K562 (cell line): ENCODE data around the gene IFT122. TPM values are rescaled to one million over a fixed set of nuclear protein-coding genes. Genes with fewer than 3 reads are reported as not detected.

ENCODE experiments used
- ATAC-seq: fragments of 200-7000 bp; cut with Tn5 transposase; 3 replicates; pipeline ENCODE4 v1.9.1; 2020; ENCODE audit warnings: moderate library complexity
- BruUV-seq: library from RNA; stranded (reverse); fragments of 400-500 nt; replicated peaks from 2 replicates; lab custom pipeline; 2021; lab: Mats Ljungman, UMichigan
- CTCF ChIA-PET: fragments of 300-600 bp; formaldehyde crosslinking; extraction: SDS; loops from one replicate; lab custom pipeline; 2021; ENCODE audit warnings: low intra/inter-chr PET ratio; lab: Yijun Ruan, JAX
- POLR2A ChIA-PET: fragments of 300-600, 350-650 bp; sonication (Branson Sonifier 250); formaldehyde crosslinking; extraction: SDS; loops from one replicate; lab custom pipeline; 2021; ENCODE audit warnings: antibody characterized with exemption, inconsistent platforms; lab: Yijun Ruan, JAX
- DNase-seq, 4 experiments: peaks; one replicate each; pipeline versions ENCODE4 v3.0.0 to v3.0.0-alpha.2; 2011 to 2018; ENCODE audit warnings: low spot score in 3 of 4, mixed read lengths in 3 of 4; ENCODE audit errors: extremely low read depth in 1 of 4
- FAIRE-seq: peaks from 2 replicates; lab custom pipeline; 2011; peaks lifted over from hg19 to GRCh38; lab: Jason Lieb, UNC
- H2AFZ ChIP-seq: 2 replicates; pipeline ENCODE4 v1.6.0; 2011; ENCODE audit warnings: low read depth, low read length, control low read depth, inconsistent platforms
- H3K27ac ChIP-seq: fragments of 200-600 bp; 3 replicates; pipeline ENCODE4 v1.8.0; 2011; ENCODE audit warnings: low read depth, mild to moderate bottlenecking, control low read depth, inconsistent platforms, low read length, moderate library complexity, mixed read lengths; ENCODE audit errors: extremely low read depth
- H3K27me3 ChIP-seq, 2 experiments: fragments of 300-600 bp in 1 of 2; 2 replicates in 1 of 2; 3 replicates in 1 of 2; pipeline versions ENCODE4 v1.6.0 to v1.8.0; 2011; ENCODE audit warnings: inconsistent platforms in 2 of 2, low read length in 2 of 2, mild to moderate bottlenecking in 1 of 2, mixed read lengths in 1 of 2, moderate library complexity in 1 of 2; ENCODE audit not compliant: control insufficient read depth in 2 of 2, insufficient read depth in 2 of 2
- H3K36me3 ChIP-seq: fragments of 300-600 bp; 3 replicates; pipeline ENCODE4 v1.8.0; 2011; ENCODE audit warnings: mild to moderate bottlenecking, low read length, inconsistent platforms; ENCODE audit not compliant: control insufficient read depth, insufficient read depth
- H3K4me1 ChIP-seq, 2 experiments: fragments of 200-600 bp in 1 of 2; replicated peaks in 1 of 2; 2 replicates in 1 of 2; 3 replicates in 1 of 2; pipeline versions ENCODE4 v1.5.1 to v1.8.0; 2011; ENCODE audit warnings: inconsistent platforms in 2 of 2, low read length in 2 of 2, mild to moderate bottlenecking in 1 of 2, mixed read lengths in 1 of 2, moderate library complexity in 1 of 2; ENCODE audit not compliant: control insufficient read depth in 2 of 2, insufficient read depth in 2 of 2
- H3K4me2 ChIP-seq: 2 replicates; pipeline ENCODE4 v1.6.1; 2011; ENCODE audit warnings: low read length, control low read depth, inconsistent platforms, mixed read lengths; ENCODE audit not compliant: insufficient read depth
- H3K4me3 ChIP-seq: fragments of 200-600 bp; sonication (generic), shearing (Covaris generic); 2 replicates; pipeline ENCODE4 v1.5.1; 2016; ENCODE audit warnings: control low read depth, inconsistent platforms
- H3K79me2 ChIP-seq: fragments of 200-600 bp; 3 replicates; pipeline ENCODE4 v1.8.0; 2011; ENCODE audit warnings: low read length, inconsistent platforms; ENCODE audit not compliant: control insufficient read depth, insufficient read depth
- H3K9ac ChIP-seq, 2 experiments: 2 replicates each; pipeline versions ENCODE4 v1.6.0 to v1.6.1; 2011; ENCODE audit warnings: low read depth in 2 of 2, low read length in 2 of 2, control low read depth in 1 of 2, inconsistent platforms in 1 of 2, mild to moderate bottlenecking in 1 of 2, mixed read lengths in 1 of 2; ENCODE audit not compliant: insufficient read depth in 1 of 2
- H3K9me1 ChIP-seq: one replicate; pipeline ENCODE4 v1.6.0; 2011; ENCODE audit warnings: inconsistent platforms, mild to moderate bottlenecking, low read length, moderate library complexity; ENCODE audit not compliant: control insufficient read depth, insufficient read depth
- H3K9me3 ChIP-seq: replicated peaks from 2 replicates; pipeline ENCODE4 v1.5.1; 2011; ENCODE audit warnings: low read depth, low read length, inconsistent platforms; ENCODE audit not compliant: control insufficient read depth, insufficient read depth
- H4K20me1 ChIP-seq: replicated peaks from 2 replicates; pipeline ENCODE4 v1.6.1; 2011; ENCODE audit warnings: low read length, inconsistent platforms, mixed read lengths; ENCODE audit not compliant: control insufficient read depth, insufficient read depth
- CEBPB ChIP-seq: fragments of 450-650 bp; IDR thresholded peaks from 2 replicates; pipeline ENCODE4 v1.6.1; 2016; ENCODE audit warnings: missing genetic modification characterization, missing compliant biosample characterization
- FOS ChIP-seq: IDR thresholded peaks from 3 replicates; pipeline ENCODE4 v1.6.1; 2011; ENCODE audit not compliant: insufficient read length; ENCODE audit errors: extremely low read depth
- GABPA ChIP-seq: fragments of 200-800 bp; sonication (Bioruptor generic); conservative IDR thresholded peaks from 2 replicates; pipeline ENCODE4 v1.6.1; 2016; ENCODE audit warnings: low read depth, missing genetic modification characterization, missing compliant biosample characterization
- JUNB ChIP-seq: fragments of 450-650 bp; formaldehyde crosslinking; conservative IDR thresholded peaks from 2 replicates; pipeline ENCODE4 v1.4.0; 2020; ENCODE audit warnings: mild to moderate bottlenecking
- KLF10 ChIP-seq: fragments of 250-450 bp; sonication (Bioruptor Pico); IDR thresholded peaks from 2 replicates; pipeline ENCODE4 v1.6.1; 2021; ENCODE audit warnings: matching md5 sums
- NFIX ChIP-seq: fragments of 250-450 bp; sonication (Bioruptor Pico); IDR thresholded peaks from 2 replicates; pipeline ENCODE4 v1.4.0; 2020; ENCODE audit warnings: low read depth, mild to moderate bottlenecking, moderate library complexity
- NFXL1 ChIP-seq: fragments of 450-650 bp; formaldehyde crosslinking; IDR thresholded peaks from 2 replicates; pipeline ENCODE4 v1.4.0; 2021; ENCODE audit warnings: mild to moderate bottlenecking
- PML ChIP-seq: IDR thresholded peaks from 2 replicates; pipeline ENCODE4 v1.6.1; 2012; ENCODE audit warnings: low read length, inconsistent platforms
- RBFOX2 ChIP-seq: fragments of 200-400 bp; formaldehyde crosslinking; IDR thresholded peaks from 2 replicates; pipeline ENCODE4 v1.6.1; 2017; ENCODE audit warnings: low read depth, mild to moderate bottlenecking, low read length, moderate library complexity
- RBM34 ChIP-seq: fragments of 200-400 bp; formaldehyde crosslinking; IDR thresholded peaks from 2 replicates; pipeline ENCODE4 v1.6.1; 2018; ENCODE audit warnings: low read length, borderline replicate concordance; ENCODE audit not compliant: insufficient read depth
- WGBS: fragments of 100-300 bp; shearing (Covaris generic); methylation state at CpG from one replicate; pipeline ENCODE4 v1.1.6; 2016; ENCODE audit warnings: low coverage, mixed read lengths; ENCODE audit not compliant: insufficient coverage; ENCODE audit errors: missing lambda C conversion rate; 5-methylcytosine and 5-hydroxymethylcytosine counted together
- in situ Hi-C: fragments of 300-500 bp; cut with MboI; formaldehyde crosslinking; loops from 4 replicates; pipeline ENCODE4 v1.15.0; 2018; ENCODE audit warnings: inconsistent platforms, mixed read lengths
- intact Hi-C: fragments of 100-400 bp; cut with micrococcal nuclease; formaldehyde crosslinking; loops from 2 replicates; pipeline ENCODE4 v1.14.2; 2022
- polyA plus RNA-seq, 8 experiments: library from polyadenylated mRNA; depleted of rRNA in 4 of 8; stranded (reverse) in 5 of 8; unstranded in 3 of 8; fragments of >200 nt; fragmentation: Nextera tagmentation in 2 of 8; fragmentation: Illumina TruSeq in 1 of 8; extraction: Ambion mirVana in 2 of 8; extraction: Trizol in 1 of 8; gene quantifications; 2 replicates each; pipeline versions ENCODE4 v1.2.1 to v1.2.3, GENCODE V29; 2011 to 2014; ENCODE audit warnings: inconsistent platforms in 1 of 8, missing spikeins in 1 of 8
- total RNA-seq, 7 experiments: library from RNA; depleted of rRNA in 6 of 7; stranded (reverse); fragments of >200 nt in 6 of 7; fragmentation: Illumina TruSeq in 2 of 7; extraction: Trizol in 2 of 7; gene quantifications; 2 replicates each; pipeline versions ENCODE4 v1.2.1 to v1.2.3, GENCODE V29; 2011 to 2021; ENCODE audit warnings: low replicate concordance in 1 of 7
- TF ChIP-seq, protein P1 (sequence below): fragments of 450-650 bp; IDR thresholded peaks from 2 replicates; pipeline ENCODE4 v1.6.1; 2016; ENCODE audit warnings: antibody characterized with exemption
- TF ChIP-seq, protein P2 (sequence below): sonication (generic); formaldehyde crosslinking; IDR thresholded peaks from 2 replicates; pipeline ENCODE4 v1.8.1; 2023; ENCODE audit warnings: mild to moderate bottlenecking, missing genetic modification reagents, moderate library complexity
- TF ChIP-seq, protein P3 (sequence below): fragments of 450-650 bp; IDR thresholded peaks from 2 replicates; pipeline ENCODE4 v1.6.1; 2016; ENCODE audit warnings: mild to moderate bottlenecking
- TF ChIP-seq, protein P4 (sequence below), 2 experiments: fragments of 250-450 bp in 1 of 2; fragments of 450-650 bp in 1 of 2; sonication (Bioruptor Pico) in 1 of 2; IDR thresholded peaks; 2 replicates each; pipeline versions ENCODE4 v1.6.1 to v1.8.0; 2016 to 2021; ENCODE audit warnings: mild to moderate bottlenecking in 2 of 2, moderate library complexity in 2 of 2, missing compliant biosample characterization in 1 of 2, missing genetic modification characterization in 1 of 2
- TF ChIP-seq, protein P5 (sequence below): sonication (generic); formaldehyde crosslinking; IDR thresholded peaks from 2 replicates; pipeline ENCODE4 v1.8.1; 2022; ENCODE audit warnings: missing genetic modification reagents
- TF ChIP-seq, protein P6 (sequence below): fragments of 450-650 bp; formaldehyde crosslinking; IDR thresholded peaks from 2 replicates; pipeline ENCODE4 v1.4.0; 2022; ENCODE audit warnings: mild to moderate bottlenecking, moderate library complexity

IFT122 gene
- total and polyA plus RNA-seq, 9 of the 15 experiments (the other 6 are each of a cell fraction or from before 2014, with no cell fraction given) = 2.4 to 11.5 (median 7.7) TPM

DNA sequence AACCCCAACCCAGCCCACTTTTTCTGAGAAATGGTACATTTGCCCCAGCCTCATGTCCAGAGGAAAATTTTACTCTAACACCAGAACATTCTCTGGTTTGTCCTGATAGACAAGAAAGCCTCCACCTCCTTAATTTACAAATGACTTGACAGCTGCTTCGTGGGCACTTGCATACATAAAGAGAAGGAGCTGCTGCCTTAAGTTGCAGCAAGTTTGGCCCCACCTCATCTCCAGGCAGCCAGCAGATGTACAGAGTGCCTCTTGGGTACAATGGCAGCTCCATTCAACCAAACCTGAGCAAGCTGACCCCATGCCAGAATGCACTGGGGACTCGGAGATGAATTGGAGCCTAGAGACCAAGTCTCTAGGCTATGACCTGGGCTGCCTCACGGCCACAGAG is 96.8 kb downstream of the IFT122 start:
- ChIA-PET CTCF (no interaction called here), POLR2A (no interaction called here)
- H4K20me1 ChIP-seq = no peaks in the 10 kb centered on the region
- no peaks in the 10 kb centered on the region for H3K9me1 ChIP-seq
- no TSS peak for BruUV-seq
- no peak overlapping the region for H3K9ac ChIP-seq
- H3K4me2 ChIP-seq = no peak overlapping the region
- H3K27ac ChIP-seq = no peak overlapping the region
- no peaks in the 10 kb centered on the region for H3K36me3 ChIP-seq
- WGBS = 0% methylated on average over 1 of the region's 3 CpGs
- no peak overlapping the region for H3K4me3 ChIP-seq
- H3K4me1 ChIP-seq = peaks cover 0 to 4% of the 10 kb centered on the region in 2 experiments; a peak in 2 of 5 replicates
- no peak overlapping the region for H2AFZ ChIP-seq
- H3K27me3 ChIP-seq = peaks cover 1 to 11% of the 10 kb centered on the region in 2 experiments; a peak in 2 of 5 replicates
- ATAC-seq = no peak
- no peaks in the 10 kb centered on the region for H3K79me2 ChIP-seq
- no peak for DNase-seq
- FAIRE-seq = no peak
- in situ Hi-C loops = no loop called here
- intact Hi-C loops = no loop called here
- no peaks in the 10 kb centered on the region for H3K9me3 ChIP-seq
- TF ChIP-seq RBM34 = no peak
- TF ChIP-seq FOS = no peak
- TF ChIP-seq, protein P1, sequence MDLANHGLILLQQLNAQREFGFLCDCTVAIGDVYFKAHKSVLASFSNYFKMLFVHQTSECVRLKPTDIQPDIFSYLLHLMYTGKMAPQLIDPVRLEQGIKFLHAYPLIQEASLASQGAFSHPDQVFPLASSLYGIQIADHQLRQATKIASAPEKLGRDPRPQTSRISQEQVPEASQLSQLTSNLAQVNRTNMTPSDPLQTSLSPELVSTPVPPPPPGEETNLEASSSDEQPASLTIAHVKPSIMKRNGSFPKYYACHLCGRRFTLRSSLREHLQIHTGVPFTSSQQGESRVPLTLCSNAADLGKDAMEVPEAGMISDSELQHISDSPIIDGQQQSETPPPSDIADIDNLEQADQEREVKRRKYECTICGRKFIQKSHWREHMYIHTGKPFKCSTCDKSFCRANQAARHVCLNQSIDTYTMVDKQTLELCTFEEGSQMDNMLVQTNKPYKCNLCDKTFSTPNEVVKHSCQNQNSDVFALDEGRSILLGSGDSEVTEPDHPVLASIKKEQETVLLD = no peak
- TF ChIP-seq, protein P2, sequence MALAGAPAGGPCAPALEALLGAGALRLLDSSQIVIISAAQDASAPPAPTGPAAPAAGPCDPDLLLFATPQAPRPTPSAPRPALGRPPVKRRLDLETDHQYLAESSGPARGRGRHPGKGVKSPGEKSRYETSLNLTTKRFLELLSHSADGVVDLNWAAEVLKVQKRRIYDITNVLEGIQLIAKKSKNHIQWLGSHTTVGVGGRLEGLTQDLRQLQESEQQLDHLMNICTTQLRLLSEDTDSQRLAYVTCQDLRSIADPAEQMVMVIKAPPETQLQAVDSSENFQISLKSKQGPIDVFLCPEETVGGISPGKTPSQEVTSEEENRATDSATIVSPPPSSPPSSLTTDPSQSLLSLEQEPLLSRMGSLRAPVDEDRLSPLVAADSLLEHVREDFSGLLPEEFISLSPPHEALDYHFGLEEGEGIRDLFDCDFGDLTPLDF (CRISPR knock-in tag) = no peak
- no peak for TF ChIP-seq GABPA (tag)
- TF ChIP-seq CEBPB (tag) = no peak
- TF ChIP-seq JUNB (CRISPR knock-in tag) = no peak
- TF ChIP-seq, protein P3, sequence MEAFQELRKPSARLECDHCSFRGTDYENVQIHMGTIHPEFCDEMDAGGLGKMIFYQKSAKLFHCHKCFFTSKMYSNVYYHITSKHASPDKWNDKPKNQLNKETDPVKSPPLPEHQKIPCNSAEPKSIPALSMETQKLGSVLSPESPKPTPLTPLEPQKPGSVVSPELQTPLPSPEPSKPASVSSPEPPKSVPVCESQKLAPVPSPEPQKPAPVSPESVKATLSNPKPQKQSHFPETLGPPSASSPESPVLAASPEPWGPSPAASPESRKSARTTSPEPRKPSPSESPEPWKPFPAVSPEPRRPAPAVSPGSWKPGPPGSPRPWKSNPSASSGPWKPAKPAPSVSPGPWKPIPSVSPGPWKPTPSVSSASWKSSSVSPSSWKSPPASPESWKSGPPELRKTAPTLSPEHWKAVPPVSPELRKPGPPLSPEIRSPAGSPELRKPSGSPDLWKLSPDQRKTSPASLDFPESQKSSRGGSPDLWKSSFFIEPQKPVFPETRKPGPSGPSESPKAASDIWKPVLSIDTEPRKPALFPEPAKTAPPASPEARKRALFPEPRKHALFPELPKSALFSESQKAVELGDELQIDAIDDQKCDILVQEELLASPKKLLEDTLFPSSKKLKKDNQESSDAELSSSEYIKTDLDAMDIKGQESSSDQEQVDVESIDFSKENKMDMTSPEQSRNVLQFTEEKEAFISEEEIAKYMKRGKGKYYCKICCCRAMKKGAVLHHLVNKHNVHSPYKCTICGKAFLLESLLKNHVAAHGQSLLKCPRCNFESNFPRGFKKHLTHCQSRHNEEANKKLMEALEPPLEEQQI = no peak
- TF ChIP-seq NFIX (CRISPR knock-in tag) = no peak
- TF ChIP-seq RBFOX2 = no peak
- no peak for TF ChIP-seq NFXL1 (CRISPR knock-in tag)
- TF ChIP-seq KLF10 = no peak
- TF ChIP-seq, protein P4, sequence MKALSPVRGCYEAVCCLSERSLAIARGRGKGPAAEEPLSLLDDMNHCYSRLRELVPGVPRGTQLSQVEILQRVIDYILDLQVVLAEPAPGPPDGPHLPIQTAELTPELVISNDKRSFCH (CRISPR knock-in tag; IDR thresholded peaks at IDR 0.05) = no peak
- TF ChIP-seq, protein P4 (tag; IDR thresholded peaks at IDR 0.05) = no peak
- TF ChIP-seq, protein P5, sequence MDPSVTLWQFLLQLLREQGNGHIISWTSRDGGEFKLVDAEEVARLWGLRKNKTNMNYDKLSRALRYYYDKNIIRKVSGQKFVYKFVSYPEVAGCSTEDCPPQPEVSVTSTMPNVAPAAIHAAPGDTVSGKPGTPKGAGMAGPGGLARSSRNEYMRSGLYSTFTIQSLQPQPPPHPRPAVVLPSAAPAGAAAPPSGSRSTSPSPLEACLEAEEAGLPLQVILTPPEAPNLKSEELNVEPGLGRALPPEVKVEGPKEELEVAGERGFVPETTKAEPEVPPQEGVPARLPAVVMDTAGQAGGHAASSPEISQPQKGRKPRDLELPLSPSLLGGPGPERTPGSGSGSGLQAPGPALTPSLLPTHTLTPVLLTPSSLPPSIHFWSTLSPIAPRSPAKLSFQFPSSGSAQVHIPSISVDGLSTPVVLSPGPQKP (CRISPR knock-in tag) = no peak
- TF ChIP-seq, protein P6, sequence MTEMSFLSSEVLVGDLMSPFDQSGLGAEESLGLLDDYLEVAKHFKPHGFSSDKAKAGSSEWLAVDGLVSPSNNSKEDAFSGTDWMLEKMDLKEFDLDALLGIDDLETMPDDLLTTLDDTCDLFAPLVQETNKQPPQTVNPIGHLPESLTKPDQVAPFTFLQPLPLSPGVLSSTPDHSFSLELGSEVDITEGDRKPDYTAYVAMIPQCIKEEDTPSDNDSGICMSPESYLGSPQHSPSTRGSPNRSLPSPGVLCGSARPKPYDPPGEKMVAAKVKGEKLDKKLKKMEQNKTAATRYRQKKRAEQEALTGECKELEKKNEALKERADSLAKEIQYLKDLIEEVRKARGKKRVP (CRISPR knock-in tag) = no peak
- no peak for TF ChIP-seq PML
